Measurements from ENCODE around the gene TRMT13. TPM values are rescaled to one million over a fixed set of nuclear protein-coding genes. Genes with fewer than 3 reads are reported as not detected.

TRMT13 gene
- total RNA-seq, 1 experiment from 2014 or later, result 12.7 TPM

- Mint-ChIP-seq H3K27ac (no peak overlapping the region; the same call in 1 of the 2 replicates), H3K36me3 (peaks cover 15% of the 10 kb centered on the region), H3K27me3 (ENCODE audit: low read depth) (no peaks in the 10 kb centered on the region), H3K9me3 (no peaks in the 10 kb centered on the region), H3K4me3 (no peak overlapping the region), H3K4me1 (no peaks in the 10 kb centered on the region)
- POLR2A ChIA-PET, result no interaction called here
- CTCF ChIA-PET, result no interaction called here
- no peak for ATAC-seq
- no peak for DNase-seq (ENCODE audit: low spot score)
- TF ChIP-seq GTF2I (CRISPR knock-in tag; conservative IDR thresholded peaks at IDR 0.05), result no peak
- no peak for TF ChIP-seq NFE2L1 (CRISPR knock-in tag; IDR thresholded peaks at IDR 0.05)
- no peak for TF ChIP-seq AR (CRISPR knock-in tag; IDR thresholded peaks at IDR 0.05)
- TF ChIP-seq ZNF425 (CRISPR knock-in tag; conservative IDR thresholded peaks at IDR 0.05), result no peak
- no peak for TF ChIP-seq SOX15 (CRISPR knock-in tag; IDR thresholded peaks at IDR 0.05)
- no peak for TF ChIP-seq RELA (CRISPR knock-in tag; IDR thresholded peaks at IDR 0.05; ENCODE audit: borderline replicate concordance)
- no peak for TF ChIP-seq RORB (CRISPR knock-in tag; IDR thresholded peaks at IDR 0.05)
- no peak for TF ChIP-seq KAT7 (CRISPR knock-in tag; IDR thresholded peaks at IDR 0.05; ENCODE audit: borderline replicate concordance)
- no peak for TF ChIP-seq FOXP1 (CRISPR knock-in tag; IDR thresholded peaks at IDR 0.05; ENCODE audit: borderline replicate concordance)
Observed at GRCh38 chr1:100090471-100090870, 42.5 kb upstream of the TRMT13 start.

- no peaks in the 10 kb centered on the region for H3K4me1 Mint-ChIP-seq
- ATAC-seq (no peak), DNase-seq (ENCODE audit: low spot score) (no peak)
- CTCF ChIA-PET, result no interaction called here
- peaks cover 6% of the 10 kb centered on the region for H3K9me3 Mint-ChIP-seq
- H3K4me3 Mint-ChIP-seq, result no peak overlapping the region
- no peaks in the 10 kb centered on the region for H3K27me3 Mint-ChIP-seq (ENCODE audit: low read depth)
- H3K36me3 Mint-ChIP-seq, result peaks cover 72% of the 10 kb centered on the region
- POLR2A ChIA-PET, result interaction anchor here (0.6 kb wide), 1 partner anchor 29 kb away, joined by 7 read pairs; no protein-coding TSS in a partner anchor
- no peak overlapping the region for H3K27ac Mint-ChIP-seq
- TF ChIP-seq ZNF532 (CRISPR knock-in tag; IDR thresholded peaks at IDR 0.05; ENCODE audit: borderline replicate concordance) (no peak), NFATC4 (CRISPR knock-in tag; IDR thresholded peaks at IDR 0.05) (no peak), ZNF121 (CRISPR knock-in tag; IDR thresholded peaks at IDR 0.05) (no peak), ATF6 (CRISPR knock-in tag; IDR thresholded peaks at IDR 0.05) (no peak), AR (CRISPR knock-in tag; IDR thresholded peaks at IDR 0.05) (no peak), FOXP1 (CRISPR knock-in tag; IDR thresholded peaks at IDR 0.05; ENCODE audit: borderline replicate concordance) (no peak), MLX (CRISPR knock-in tag; IDR thresholded peaks at IDR 0.05) (no peak), ZNF317 (CRISPR knock-in tag; IDR thresholded peaks at IDR 0.05; ENCODE audit: borderline replicate concordance, low read depth) (no peak), FOXP4 (CRISPR knock-in tag; IDR thresholded peaks at IDR 0.05) (no peak), MYBL2 (CRISPR knock-in tag; IDR thresholded peaks at IDR 0.05) (no peak)
Observed at GRCh38 chr1:100100202-100100601, 32.8 kb upstream of the TRMT13 start.

Data from WTC11 (cell line).